SK-N-SH (cell line): ENCODE results near the gene CTAG1B. TPM values are rescaled to one million over a fixed set of nuclear protein-coding genes. Genes with fewer than 3 reads are reported as not detected.

Source experiments
- CTCF ChIA-PET: fragments of 300-600, 350-600 bp; formaldehyde crosslinking; extraction: SDS; loops from one replicate; lab custom pipeline; 2021; lab: Yijun Ruan, JAX
- POLR2A ChIA-PET: fragments of 350-600 bp; sonication (Branson Sonifier 250); formaldehyde crosslinking; extraction: SDS; loops from one replicate; lab custom pipeline; 2020; ENCODE audit warnings: antibody characterized with exemption, inconsistent platforms; lab: Yijun Ruan, JAX
- DNase-seq: peaks from one replicate; pipeline ENCODE4 v3.0.0; 2012
- H2AFZ ChIP-seq: fragments of 200-600 bp; sonication (generic); 2 replicates; pipeline ENCODE4 v1.8.1; 2016; ENCODE audit warnings: antibody characterized with exemption, mild to moderate bottlenecking, low read depth
- H3F3A ChIP-seq: fragments of 200-600 bp; sonication (generic); replicated peaks from 2 replicates; pipeline ENCODE3; 2016; ENCODE audit warnings: antibody characterized with exemption, mild to moderate bottlenecking; ENCODE audit not compliant: insufficient read depth
- H3K27ac ChIP-seq, 2 experiments: fragments of 200-500 bp in 1 of 2; fragments of 200-600 bp in 1 of 2; sonication (Bioruptor generic) in 1 of 2; sonication (generic), shearing (Covaris generic) in 1 of 2; 2 replicates each; pipeline versions ENCODE4 v1.5.1 to v1.6.1; 2014 to 2016; ENCODE audit warnings: low read depth in 2 of 2, inconsistent platforms in 1 of 2, low read length in 1 of 2, mild to moderate bottlenecking in 1 of 2, mixed read lengths in 1 of 2
- H3K27me3 ChIP-seq: fragments of 200-600 bp; sonication (generic), shearing (Covaris generic); 2 replicates; pipeline ENCODE4 v1.6.1; 2016; ENCODE audit warnings: mixed run types; ENCODE audit not compliant: insufficient read depth
- H3K36me3 ChIP-seq, 2 experiments: fragments of 200-500 bp in 1 of 2; fragments of 200-600 bp in 1 of 2; sonication (Bioruptor generic) in 1 of 2; sonication (generic) in 1 of 2; replicated peaks in 1 of 2; 2 replicates each; pipeline versions ENCODE3 to v1.5.1; 2014 to 2016; ENCODE audit warnings: low read length in 1 of 2, mild to moderate bottlenecking in 1 of 2; ENCODE audit not compliant: insufficient read depth in 2 of 2, control insufficient read depth in 1 of 2
- H3K4me1 ChIP-seq, 2 experiments: fragments of 200-500 bp in 1 of 2; fragments of 200-600 bp in 1 of 2; sonication (Bioruptor generic) in 1 of 2; sonication (generic), shearing (Covaris generic) in 1 of 2; 2 replicates each; pipeline versions ENCODE4 v1.5.1 to v1.6.1; 2014 to 2016; ENCODE audit warnings: low read depth in 1 of 2, low read length in 1 of 2, mixed run types in 1 of 2; ENCODE audit not compliant: insufficient read depth in 2 of 2, control insufficient read depth in 1 of 2
- H3K4me2 ChIP-seq: fragments of 200-600 bp; sonication (generic), shearing (Covaris generic); 2 replicates; pipeline ENCODE4 v1.6.1; 2017; ENCODE audit warnings: mixed run types
- H3K4me3 ChIP-seq, 2 experiments: fragments of 200-500 bp in 1 of 2; fragments of 200-600 bp in 1 of 2; sonication (Bioruptor generic) in 1 of 2; sonication (generic), shearing (Covaris generic) in 1 of 2; 2 replicates each; pipeline versions ENCODE4 v1.5.1 to v1.8.1; 2014 to 2016; ENCODE audit warnings: low read depth in 2 of 2, inconsistent platforms in 1 of 2, low read length in 1 of 2, mild to moderate bottlenecking in 1 of 2, mixed read lengths in 1 of 2, moderate library complexity in 1 of 2
- H3K79me2 ChIP-seq: fragments of 200-600 bp; sonication (generic); 2 replicates; pipeline ENCODE4 v1.8.1; 2017; ENCODE audit warnings: mild to moderate bottlenecking; ENCODE audit not compliant: insufficient read depth
- H3K9ac ChIP-seq: fragments of 200-600 bp; sonication (generic); 2 replicates; pipeline ENCODE4 v1.6.1; 2017; ENCODE audit warnings: mixed run types
- H3K9me2 ChIP-seq: fragments of 200-600 bp; sonication (generic); 2 replicates; pipeline ENCODE4 v1.6.1; 2017; ENCODE audit warnings: mixed run types
- H3K9me3 ChIP-seq: fragments of 200-600 bp; sonication (generic); 2 replicates; pipeline ENCODE4 v1.6.1; 2017; ENCODE audit warnings: mixed run types, mild to moderate bottlenecking, moderate library complexity
- H4K20me1 ChIP-seq: fragments of 200-600 bp; sonication (generic); 2 replicates; pipeline ENCODE4 v1.6.1; 2017; ENCODE audit warnings: mild to moderate bottlenecking, mixed run types; ENCODE audit not compliant: insufficient read depth
- CHD2 ChIP-seq: fragments of 150-350 bp; IDR thresholded peaks from 2 replicates; pipeline ENCODE4 v1.6.1; 2018; ENCODE audit warnings: low read length; ENCODE audit not compliant: partially characterized antibody
- CTCF ChIP-seq: fragments of 200-600 bp; sonication (generic); IDR thresholded peaks from 2 replicates; pipeline ENCODE4 v1.6.1; 2017; ENCODE audit warnings: antibody characterized with exemption, mild to moderate bottlenecking, moderate library complexity
- ELF1 ChIP-seq: IDR thresholded peaks from 2 replicates; pipeline ENCODE4 v1.4.0; 2012
- FOSL2 ChIP-seq: IDR thresholded peaks from 2 replicates; pipeline ENCODE4 v1.4.0; 2012; ENCODE audit warnings: low read depth, mild to moderate bottlenecking, moderate library complexity, borderline replicate concordance
- FOXM1 ChIP-seq: IDR thresholded peaks from 2 replicates; pipeline ENCODE4 v1.4.0; 2012; ENCODE audit warnings: low read depth, mild to moderate bottlenecking
- MEF2A ChIP-seq: IDR thresholded peaks from 2 replicates; pipeline ENCODE4 v1.4.0; 2012; ENCODE audit warnings: low read depth, borderline replicate concordance
- MXI1 ChIP-seq: IDR thresholded peaks from 2 replicates; pipeline ENCODE4 v1.6.1; 2012; ENCODE audit warnings: mild to moderate bottlenecking, low read depth, low read length, improper control_type of control experiment
- POLR2AphosphoS5 ChIP-seq: IDR thresholded peaks from 2 replicates; pipeline ENCODE4 v1.6.1; 2012; ENCODE audit warnings: low read depth, low read length
- REST ChIP-seq: IDR thresholded peaks from 2 replicates; pipeline ENCODE4 v1.6.1; 2012; ENCODE audit warnings: mild to moderate bottlenecking, low read depth, low read length, moderate library complexity
- RFX5 ChIP-seq: IDR thresholded peaks from 2 replicates; pipeline ENCODE4 v1.6.1; 2012; ENCODE audit warnings: mild to moderate bottlenecking, improper control_type of control experiment, low read length
- RXRA ChIP-seq: IDR thresholded peaks from 2 replicates; pipeline ENCODE4 v1.4.0; 2012; ENCODE audit warnings: low read depth, mild to moderate bottlenecking, borderline replicate concordance
- YY1 ChIP-seq: IDR thresholded peaks from 2 replicates; pipeline ENCODE4 v1.4.0; 2012; ENCODE audit warnings: low read depth, mild to moderate bottlenecking
- ZBTB33 ChIP-seq: IDR thresholded peaks from 2 replicates; pipeline ENCODE4 v1.4.0; 2012; ENCODE audit warnings: low read depth, borderline replicate concordance
- WGBS: methylation state at CpG from one replicate; pipeline ENCODE4 v1.1.6; 2017; ENCODE audit warnings: low lambda C conversion rate; 5-methylcytosine and 5-hydroxymethylcytosine counted together
- polyA plus RNA-seq, 3 experiments: library from polyadenylated mRNA; depleted of rRNA; stranded (reverse); fragments of >200 nt; gene quantifications; 2 replicates each; pipeline ENCODE4 v1.2.3, GENCODE V29; 2012

The CTAG1B gene
- polyA plus RNA-seq, 1 of the 3 experiments (the other 2 are of a cell fraction), result not detected

GRCh38 chrX:154602766-154603437 is 16.2 kb downstream of the CTAG1B start:
- Histone ChIP-seq H3K4me3 (no peak overlapping the region), H2AFZ (no peak overlapping the region), H3K79me2 (no peaks in the 10 kb centered on the region), H3K9ac (no peak overlapping the region), H3K9me2 (no peaks in the 10 kb centered on the region), H3K27ac (no peak overlapping the region), H3K4me2 (no peak overlapping the region; the same call in 1 of the 2 replicates), H3K36me3 (no peaks in the 10 kb centered on the region), H3F3A (peaks cover 8% of the 10 kb centered on the region)
- 50% methylated on average over 18 of the region's 18 CpGs for WGBS
- no peak for DNase-seq
- no peak for TF ChIP-seq MEF2A
- TF ChIP-seq CTCF, result no peak
- TF ChIP-seq FOSL2, result no peak
- no peak for TF ChIP-seq CHD2
- no peak for TF ChIP-seq MXI1
- no peak for TF ChIP-seq POLR2AphosphoS5
- TF ChIP-seq YY1, result no peak
- TF ChIP-seq ZBTB33, result no peak
- no peak for TF ChIP-seq ELF1
- no peak for TF ChIP-seq REST
- no peak for TF ChIP-seq RFX5
- no peak for TF ChIP-seq RXRA
- no peak for TF ChIP-seq FOXM1
- TF ChIP-seq, all 33 proteins: peak for 0
- H3K4me1 ChIP-seq, result peaks cover 0 to 10% of the 10 kb centered on the region in 2 experiments; a peak in 1 of 4 replicates
- peaks cover 8% of the 10 kb centered on the region; the same call in 1 of the 2 replicates for H3K27me3 ChIP-seq
- CTCF ChIA-PET, result no interaction called here
- POLR2A ChIA-PET, result no interaction called here
- no peaks in the 10 kb centered on the region for H3K9me3 ChIP-seq
- no peaks in the 10 kb centered on the region for H4K20me1 ChIP-seq
